HG03469 (cell line): ENCODE results near the gene DNAJC4.
"Not testable (repeated sequence)": the region's sequence is repeated elsewhere in the genome, so short reads cannot be mapped to it uniquely, and the experiment has no call there.

Experiments
- ATAC-seq: cut with Tn5 transposase; IDR thresholded peaks from one replicate; pipeline ENCODE4 v1.9.1; 2021; ENCODE audit warnings: mild to moderate bottlenecking, moderate library complexity, moderate number of reproducible peaks; ENCODE audit not compliant: unreplicated experiment

The DNAJC4 gene

DNA sequence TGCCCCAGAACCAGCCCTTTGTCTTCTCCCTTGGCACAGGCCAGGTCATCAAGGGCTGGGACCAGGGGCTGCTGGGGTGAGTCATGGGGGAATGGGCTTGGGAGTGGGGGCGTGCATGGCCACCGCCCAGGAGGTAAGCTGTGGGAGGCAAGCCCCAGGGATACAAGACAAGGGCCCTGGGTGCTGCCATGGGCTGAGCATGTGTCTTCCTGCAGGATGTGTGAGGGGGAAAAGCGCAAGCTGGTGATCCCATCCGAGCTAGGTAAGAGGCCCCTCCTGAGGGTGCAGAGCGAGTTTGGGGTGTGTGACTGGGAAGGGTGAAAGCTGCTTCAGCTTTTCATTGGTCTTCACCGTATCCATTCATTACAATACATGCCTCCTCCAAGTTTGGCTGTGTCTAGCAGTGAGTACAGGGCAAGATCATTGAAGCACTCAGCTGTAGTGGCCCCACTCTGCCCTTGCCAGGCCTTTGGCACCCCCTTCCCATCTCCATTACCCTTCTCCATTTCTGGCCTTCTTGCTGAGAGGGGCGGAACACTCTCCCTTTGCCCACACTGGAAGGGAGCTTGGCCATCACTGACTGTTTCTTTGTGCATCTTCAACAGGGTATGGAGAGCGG, 13.0 kb downstream of the DNAJC4 start:
- ATAC-seq = no peak

DNA sequence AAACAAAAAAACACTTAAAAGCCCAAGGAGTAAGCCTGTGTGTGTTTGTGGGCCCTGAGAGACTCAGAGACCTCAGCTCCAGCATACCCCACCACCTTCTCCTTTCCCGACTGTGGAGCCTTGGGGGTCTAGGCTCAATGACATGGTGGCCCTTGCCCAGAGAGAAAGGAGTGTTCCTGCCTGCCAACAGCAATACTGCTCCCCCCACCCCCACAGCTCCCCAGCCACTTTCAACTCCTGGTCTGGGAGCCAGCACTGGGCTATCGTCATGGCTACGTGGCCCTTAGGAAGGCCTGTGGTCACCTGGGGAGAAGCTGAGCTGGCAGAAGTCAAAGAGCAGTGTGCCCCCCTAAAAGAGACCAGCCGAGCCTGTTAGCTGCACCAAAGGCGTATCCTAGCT, 13.8 kb downstream of the DNAJC4 start:
- no peak for ATAC-seq

DNA sequence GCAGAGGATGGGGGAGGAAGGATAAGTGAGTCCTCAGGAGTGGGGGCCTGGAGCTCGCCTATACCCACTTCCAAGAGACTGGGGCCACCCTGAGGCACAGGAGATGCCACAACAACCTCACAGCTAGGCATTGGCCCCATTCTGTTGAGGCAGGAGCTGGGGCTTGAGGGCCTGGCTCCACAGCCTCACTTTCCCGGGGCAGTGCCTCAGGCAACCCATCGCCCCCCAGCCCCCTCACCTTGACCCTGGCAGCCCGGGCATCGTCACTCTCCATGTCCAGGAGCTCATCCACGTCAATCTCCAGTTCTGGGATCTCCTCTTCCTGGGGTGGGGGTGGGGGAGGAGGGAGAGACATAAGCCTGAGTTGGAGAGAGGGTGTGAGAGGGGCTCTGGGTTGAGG, 14.6 kb downstream of the DNAJC4 start:
- ATAC-seq = no peak

DNA sequence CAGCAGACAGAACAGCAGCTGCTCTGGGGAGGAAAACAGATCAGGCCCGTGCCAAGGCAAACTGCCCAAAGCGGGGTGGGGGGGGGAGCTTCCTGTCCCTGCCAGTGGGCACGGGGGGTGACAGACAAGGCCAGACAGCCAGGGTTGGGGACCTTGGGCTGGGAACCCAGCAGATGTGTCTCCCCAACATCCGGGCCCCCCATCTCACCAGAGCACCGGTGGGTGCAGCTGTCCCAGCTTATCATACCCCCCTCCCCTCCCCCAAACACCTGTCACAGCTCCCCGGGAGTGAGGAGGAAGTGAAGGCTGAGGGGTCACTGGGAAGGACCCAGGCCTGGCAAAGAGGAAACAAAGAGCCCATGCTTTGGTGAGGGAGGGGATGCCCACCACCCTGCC, 15.1 kb downstream of the DNAJC4 start:
- ATAC-seq = no peak

DNA sequence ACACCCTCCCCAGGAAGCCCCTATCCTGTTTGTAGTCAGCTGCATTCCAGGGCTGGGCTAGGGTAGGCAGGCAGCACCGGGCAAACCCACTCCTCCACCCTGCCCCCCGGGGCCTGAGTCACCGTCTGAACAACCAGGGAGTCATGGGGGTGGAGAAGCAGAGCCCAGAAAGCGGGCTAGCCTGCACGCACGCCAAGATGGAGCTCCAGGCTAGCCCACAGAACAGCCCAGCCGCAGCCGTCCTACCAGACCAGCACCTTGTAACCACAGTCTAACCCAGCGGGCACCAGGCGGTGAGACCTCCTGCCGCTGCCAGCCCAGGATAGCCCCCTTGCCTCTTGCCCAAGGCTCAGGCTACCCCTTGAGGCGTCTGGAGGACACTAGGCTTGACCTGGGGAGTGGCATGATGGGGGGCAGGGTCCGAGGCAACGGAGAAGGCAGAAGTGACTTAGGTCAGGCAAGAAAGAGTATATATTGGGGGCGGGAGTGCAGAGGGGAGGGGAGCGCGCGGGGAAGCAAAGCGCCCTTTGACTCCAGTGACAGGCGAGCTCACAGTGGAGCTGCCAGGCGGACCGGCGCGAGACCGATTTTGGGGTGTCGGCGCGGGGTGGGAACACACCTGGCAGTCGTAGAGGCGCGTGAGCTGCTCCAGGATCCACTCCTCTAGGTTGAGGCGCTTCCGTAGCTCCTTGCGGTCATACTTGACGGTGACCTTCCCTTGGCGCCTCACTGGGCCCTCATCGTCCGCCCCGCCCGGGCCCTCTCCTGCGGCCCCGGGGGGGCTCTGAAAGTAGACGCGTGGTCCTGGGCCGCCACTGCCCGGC, 15.7 kb downstream of the DNAJC4 start:
- no peak for ATAC-seq

DNA sequence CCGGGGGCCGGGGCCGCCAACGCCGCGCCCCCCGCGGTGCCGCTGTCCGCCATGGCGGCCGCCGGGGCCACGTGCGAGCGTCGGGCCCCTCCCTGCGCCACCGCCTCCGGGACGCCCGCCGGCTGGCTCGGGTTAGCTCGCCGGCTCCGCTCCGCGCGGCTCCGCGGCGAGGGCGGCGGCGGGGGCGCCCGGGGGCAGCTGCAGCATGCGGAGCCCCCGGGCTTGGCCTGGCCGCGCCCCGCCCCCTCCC, 16.2 kb downstream of the DNAJC4 start:
- ATAC-seq = not testable (repeated sequence)

DNA sequence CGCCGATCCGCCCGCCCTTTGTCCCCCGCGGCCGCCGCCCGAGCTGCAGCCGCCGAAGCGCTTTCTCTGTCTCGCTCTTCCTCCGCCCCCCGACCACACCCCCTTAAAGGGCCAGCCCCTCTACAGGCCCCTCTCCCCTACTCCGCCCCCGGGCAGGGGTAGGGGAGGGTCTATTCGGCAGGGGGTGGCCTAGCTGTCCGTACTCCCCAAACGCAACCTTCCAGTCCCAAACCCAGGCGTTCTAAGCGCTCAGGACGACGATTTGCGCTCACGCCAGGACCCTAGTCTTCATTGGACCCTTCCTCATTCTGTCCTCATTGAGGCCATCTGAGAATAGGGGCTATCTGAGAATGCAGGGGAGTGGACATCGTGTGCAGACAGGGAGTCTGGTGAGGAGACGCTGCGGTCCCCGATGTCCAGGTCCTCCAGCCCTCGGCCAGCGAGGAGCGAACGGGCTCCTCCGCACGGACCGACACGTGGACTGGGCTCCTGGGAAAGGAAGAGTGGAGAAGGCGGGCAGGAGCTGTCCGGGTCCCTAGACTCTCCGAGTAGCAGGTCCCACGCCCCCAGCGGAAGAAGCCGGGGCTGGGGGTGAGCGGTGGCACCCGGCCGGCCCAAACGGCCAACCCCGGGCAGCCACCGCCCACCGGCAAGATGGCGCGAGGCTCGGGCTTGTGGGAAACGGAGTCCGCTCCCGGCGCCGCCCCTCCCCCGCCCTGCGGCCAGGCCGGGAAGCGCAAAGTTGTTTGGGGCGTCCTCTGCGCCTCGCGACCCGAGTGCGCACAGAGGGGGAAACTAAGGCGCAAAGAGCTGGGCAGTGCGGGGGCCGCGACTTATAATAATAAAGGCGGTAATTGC, 16.8 kb downstream of the DNAJC4 start, which contains the start of gene PPP1R14B:
Gene PPP1R14B, minus strand, starts transcription at position 73 of the 858 bp plus-strand sequence. CDS start 270 bp downstream, outside the sequence.
- ATAC-seq = no peak

DNA sequence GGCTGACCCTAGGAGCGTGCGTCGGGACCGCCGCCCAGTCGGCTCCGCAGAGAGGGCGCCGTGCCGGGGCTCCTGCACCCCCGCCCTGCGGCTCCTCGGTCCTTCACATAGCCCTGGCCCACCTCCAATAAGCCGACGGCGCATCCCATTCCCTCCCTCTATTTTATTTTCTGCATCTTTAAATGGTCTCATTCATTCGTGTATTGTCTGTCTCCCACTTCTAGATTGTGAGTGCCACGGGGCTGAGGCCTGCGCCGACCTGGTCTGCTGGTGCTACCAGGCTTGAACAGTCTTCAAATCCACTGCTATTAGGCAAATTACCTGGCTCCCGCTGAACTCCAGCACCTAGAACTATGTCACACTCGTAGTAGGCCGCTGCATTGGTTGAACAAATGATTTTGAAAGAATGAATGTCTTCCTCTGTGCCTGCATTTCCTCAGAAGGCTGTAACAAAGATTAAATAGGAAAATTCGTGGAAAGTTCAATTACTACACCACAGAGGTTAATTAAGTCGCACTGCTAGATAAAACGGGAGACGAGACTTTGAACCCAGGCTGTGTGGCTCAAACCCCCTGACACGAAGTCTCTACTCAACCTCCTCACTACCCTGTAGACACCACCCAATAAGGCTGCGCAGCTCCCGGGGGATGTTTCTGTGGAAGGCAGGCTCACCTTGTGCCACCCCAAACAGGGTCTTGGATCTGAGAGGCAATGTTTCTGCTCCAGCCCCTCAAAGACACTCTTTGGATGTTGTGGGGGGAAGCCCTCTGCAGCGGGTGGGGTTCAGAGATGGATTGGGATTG, 17.6 kb downstream of the DNAJC4 start:
- ATAC-seq = no peak

DNA sequence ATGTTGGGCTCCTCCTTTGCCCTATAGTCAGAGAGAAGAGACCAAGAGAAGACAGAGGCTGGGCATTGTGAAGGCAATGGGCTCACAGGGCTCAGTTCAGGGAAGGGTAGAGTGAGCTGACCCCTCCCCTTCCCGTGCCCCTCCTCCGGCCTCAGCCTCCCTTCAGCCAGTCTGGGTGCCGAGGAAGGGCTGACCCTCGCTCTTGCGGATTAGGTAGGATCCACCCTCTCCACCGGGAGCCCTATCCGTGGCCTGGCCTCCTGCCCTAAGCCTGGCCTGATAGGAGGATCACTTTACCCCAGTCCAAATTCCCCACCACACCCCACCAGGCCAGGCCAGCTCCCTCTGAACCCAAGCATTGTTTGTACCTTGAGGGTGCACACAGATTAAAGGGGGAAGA, 18.2 kb downstream of the DNAJC4 start:
- no peak for ATAC-seq

DNA sequence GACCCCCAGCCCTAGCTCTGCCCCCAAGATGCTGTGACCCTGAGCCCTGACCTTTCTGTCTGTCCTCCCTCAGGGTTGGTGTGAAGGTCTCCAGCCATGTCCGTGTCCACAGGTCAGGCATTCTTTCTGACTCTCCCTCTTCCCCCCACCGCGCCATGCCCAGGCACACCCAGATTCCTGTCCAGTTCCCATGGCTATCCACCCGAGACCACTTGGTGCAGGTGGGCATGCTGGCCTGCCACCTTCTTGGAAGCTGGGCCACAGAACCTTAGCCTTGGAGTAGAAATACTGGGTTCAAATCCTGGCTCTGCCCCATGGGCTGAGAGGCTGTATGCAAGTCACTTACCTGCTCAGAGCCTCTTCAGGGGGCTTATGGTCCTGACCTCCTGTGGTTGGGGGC, 18.7 kb downstream of the DNAJC4 start:
- ATAC-seq = no peak

DNA sequence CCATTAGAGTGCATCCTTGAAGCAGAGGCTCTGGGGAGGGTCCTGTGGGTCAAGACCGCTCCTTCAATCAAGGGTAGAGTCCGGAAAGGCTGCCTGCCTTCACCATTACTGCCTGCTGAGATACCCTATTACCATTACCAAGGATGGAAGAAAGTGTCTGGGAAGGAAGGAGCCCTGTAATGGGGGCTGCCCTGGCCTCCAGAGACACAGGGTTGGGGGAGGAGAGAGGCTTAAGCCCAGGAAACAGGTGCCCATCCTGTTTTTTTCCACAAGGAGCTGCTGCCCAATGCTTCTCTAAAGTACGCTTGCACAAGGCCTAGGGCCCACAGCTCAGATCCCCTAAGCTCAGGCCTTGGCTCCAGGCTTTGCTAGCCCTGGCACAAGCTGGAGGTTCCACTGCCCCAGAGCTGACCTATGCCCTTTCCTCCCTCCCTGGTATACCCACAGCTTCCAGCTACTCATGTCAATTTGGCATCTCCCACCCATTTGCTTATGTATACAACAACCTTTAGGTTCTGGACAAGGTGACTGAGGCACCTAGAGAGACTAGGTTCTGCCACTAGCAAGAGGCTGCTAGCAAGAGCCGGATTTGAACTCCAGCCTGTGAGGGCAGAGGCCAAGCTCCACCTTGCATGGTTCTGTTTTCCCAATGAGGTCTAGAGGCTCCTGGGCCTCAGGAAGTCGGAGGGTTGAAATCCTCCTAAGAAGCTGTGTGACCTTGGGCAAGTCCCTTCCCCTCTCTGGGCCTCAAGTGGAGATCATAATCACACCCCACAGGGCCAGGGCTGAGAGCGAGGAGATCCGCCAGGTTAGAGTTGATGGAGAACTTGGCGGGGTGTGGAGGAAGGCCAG, 19.4 kb downstream of the DNAJC4 start:
- no peak for ATAC-seq

DNA sequence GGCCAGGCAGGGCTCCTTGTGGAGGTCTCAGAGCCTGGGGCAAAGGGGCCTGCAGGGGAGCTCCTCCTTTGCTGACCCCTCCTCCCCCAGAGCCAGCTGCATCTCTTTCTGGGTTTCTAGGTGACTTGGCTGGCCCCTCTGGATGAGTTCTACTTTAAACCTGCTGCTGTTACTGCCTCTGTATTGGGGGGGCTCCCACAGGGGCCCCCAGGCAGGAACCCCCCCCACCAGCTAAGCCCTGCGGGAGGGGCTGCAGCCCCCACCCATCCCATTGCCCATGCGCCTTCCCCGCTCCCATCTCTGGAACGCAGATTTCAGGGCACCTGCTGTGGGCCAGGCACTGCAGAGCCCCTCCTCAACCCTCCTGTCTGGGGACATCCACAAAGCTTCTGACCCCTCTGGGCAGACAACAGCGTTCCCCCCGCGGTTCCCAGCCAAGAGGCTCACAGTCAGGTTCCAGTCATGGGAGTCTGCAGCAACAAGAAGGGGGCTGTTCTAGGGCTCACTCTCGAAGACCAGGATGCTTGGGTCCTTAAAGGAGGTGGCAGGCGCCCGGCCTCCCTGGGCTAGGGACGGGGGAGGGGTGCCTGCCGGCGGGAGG, 20.2 kb downstream of the DNAJC4 start:
- ATAC-seq = no peak

DNA sequence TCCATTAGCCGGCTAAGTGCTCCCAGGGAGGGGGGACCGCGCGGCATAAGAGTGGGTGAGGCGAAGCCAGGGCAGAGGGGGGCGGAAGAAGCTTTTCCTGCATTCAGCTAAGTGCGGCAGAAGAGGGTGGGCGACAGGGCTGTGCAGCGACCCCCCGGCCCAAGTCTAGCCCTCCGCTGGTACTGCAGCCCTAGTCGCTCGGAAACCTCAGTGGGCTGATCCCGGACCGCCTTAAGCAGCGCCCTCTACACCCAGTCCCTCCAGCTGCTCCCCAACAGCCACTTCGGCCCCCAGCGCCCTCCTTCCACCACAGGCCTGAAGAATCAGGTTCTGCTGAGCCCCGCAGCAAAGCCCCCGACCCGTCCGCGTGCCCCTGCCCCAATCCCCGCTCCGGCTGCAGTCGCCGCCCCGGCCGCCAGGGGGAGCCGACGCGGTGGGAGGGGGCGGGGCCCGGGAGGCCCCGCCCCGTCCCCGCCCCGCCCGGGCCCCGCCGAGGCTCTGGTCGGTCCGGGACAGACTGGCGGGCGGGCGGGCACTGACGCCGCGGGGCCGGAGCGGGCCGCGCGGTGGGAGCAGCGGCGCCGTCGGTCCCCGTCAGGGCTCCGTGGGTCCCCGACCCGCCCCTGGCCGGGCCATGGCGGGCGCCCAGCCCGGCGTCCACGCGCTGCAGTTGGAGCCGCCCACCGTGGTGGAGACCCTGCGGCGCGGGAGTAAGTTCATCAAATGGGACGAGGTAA, 20.8 kb downstream of the DNAJC4 start, which contains the start of gene PLCB3:
Gene PLCB3, plus strand, starts transcription at position 515 of the 737 bp plus-strand sequence. Its CDS starts 120 bp downstream, at position 635.
- ATAC-seq = no peak

DNA sequence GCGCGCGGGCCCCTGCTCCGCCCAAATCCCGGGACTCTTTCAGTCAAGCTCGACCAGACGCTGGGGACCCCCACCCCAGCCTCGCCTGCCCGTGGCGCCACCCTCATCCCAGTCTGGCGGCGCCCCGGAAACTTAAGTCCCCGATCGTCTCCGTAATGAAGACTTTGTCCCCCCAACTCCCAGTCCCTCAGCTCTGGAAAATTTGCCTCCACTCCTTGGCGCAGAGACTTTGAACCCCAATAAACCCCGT, 21.3 kb downstream of the DNAJC4 start:
- ATAC-seq = no peak

DNA sequence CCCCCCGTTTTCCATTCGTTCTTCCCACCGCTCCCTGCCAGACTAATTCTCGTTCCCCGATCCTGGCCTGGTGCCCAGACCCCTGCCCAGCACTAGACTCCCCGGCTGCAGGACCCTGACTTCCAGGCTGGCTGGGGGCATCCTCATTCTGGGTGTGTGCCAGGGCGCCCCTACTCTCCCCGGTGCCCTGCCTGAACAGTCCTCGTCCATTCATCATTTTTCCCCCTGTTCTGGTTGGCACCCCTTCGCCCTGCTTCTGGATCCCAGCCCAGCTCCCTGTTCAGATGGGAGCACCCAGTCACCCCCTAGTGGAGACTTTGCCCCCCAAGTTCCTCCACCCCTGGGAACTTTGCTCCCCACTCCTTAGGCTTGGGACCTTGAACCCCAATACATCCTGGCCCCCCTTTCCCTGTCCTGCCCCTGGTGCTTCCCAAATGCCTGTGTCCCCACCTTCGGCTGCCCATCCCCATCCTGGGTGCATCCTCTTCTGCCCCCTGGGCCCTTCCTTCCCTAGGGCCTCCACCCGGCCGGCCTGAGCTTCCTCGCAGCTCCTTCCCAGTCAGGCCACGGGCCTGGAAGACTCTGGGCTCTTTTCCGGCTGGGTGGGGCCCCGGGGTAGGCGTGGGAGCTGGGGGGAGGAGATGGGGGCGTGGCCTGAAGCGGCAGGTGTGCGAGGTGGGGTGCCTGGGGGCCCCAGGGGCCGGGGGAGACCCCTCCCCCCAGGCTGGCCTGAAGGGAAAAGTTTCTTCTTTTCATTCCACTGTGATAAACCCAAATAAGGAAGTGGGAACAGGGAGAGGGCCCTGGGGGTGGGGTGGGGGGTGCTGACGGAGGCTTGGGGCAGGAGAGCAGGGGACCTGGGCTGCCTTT, 21.9 kb downstream of the DNAJC4 start:
- no peak for ATAC-seq

DNA sequence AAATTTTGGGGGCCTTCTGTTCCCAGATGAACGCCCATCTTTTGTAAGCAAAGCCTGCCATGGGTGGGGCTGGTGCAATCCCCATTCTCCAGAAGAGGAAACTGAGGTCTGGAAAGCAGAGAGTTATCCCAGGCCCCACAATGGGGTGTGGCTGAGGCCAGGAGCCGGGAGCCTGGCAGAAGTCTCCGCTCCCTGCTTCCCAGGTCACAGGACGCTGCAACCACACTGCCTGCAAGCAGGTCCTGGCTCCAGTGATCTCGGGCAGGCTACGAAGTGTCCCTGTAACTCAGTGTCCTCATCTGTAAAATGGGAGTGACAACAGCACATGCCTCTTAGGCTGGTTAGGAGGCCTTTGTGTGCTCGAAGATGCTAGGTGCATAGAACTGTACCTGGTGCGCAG, 22.7 kb downstream of the DNAJC4 start:
- no peak for ATAC-seq

DNA sequence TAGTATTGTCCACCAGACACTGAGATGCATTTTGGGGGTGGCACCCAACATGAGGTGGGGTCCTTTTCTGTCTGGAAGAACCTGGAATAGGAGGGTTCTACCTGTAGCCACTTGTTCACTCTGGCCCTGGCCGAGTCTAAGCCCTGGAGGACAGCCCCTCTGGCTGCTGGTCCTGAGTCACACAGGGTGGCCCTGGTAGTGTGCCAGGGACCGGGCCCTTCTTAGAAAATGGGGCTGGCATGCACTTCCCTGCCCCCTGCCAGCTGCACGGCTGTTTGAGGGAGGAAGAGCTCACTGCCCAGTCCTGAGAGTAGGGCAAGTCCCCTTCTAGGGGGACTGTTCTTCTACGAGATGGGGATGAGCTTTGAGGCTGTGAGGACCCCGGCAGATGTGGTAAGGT, 23.1 kb downstream of the DNAJC4 start:
- ATAC-seq = no peak

DNA sequence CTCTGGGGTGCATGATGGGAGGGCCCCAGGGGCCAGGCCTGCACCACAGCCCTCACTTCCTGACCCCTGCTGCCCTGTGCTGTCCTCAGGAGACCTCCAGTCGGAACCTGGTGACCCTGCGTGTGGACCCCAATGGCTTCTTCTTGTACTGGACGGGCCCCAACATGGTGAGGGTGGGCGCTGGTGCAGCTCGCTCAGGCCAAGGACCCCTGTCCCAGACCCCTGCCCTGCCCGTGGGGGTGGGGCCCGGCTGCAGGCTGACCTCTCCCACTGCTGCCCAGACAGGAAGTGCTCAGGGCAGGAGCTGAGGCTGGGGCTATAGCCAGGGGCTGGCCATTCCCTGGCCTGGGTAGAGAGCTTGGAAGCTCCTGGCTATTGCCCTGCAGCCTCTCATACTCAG, 24.0 kb downstream of the DNAJC4 start:
- ATAC-seq = no peak
